Upper lobe of left lung (tissue), 4 donors: Measurements from ENCODE around the gene TAF11L5.
"Not testable (repeated sequence)": the region's sequence is repeated elsewhere in the genome, so short reads cannot be mapped to it uniquely, and the experiment has no call there.

ENCODE experiments used
- EP300 ChIP-seq, 4 donors: sonication (generic); formaldehyde crosslinking; IDR thresholded peaks; one replicate each; pipeline ENCODE4 v1.5.1; 2017; ENCODE audit warnings: antibody characterized with exemption in 4 of 4, control low read depth in 2 of 4
- POLR2A ChIP-seq, 4 donors: fragments of 450-650 bp; IDR thresholded peaks; one replicate each; pipeline ENCODE4 v1.5.1; 2016 to 2017; ENCODE audit warnings: antibody characterized with exemption in 4 of 4, mild to moderate bottlenecking in 2 of 4
- TF ChIP-seq, protein P1 (sequence below), 6 experiments: fragments of 450-650 bp in 4 of 6; fragments of 200-600 bp in 2 of 6; sonication (generic) in 2 of 6; IDR thresholded peaks; one replicate each; pipeline ENCODE4 v1.5.1; 2016 to 2019; ENCODE audit warnings: antibody characterized with exemption in 6 of 6

GRCh38 chr5:17491257-17491656 lies 33.8 kb upstream of the TAF11L5 start:
- TF ChIP-seq, protein P1, sequence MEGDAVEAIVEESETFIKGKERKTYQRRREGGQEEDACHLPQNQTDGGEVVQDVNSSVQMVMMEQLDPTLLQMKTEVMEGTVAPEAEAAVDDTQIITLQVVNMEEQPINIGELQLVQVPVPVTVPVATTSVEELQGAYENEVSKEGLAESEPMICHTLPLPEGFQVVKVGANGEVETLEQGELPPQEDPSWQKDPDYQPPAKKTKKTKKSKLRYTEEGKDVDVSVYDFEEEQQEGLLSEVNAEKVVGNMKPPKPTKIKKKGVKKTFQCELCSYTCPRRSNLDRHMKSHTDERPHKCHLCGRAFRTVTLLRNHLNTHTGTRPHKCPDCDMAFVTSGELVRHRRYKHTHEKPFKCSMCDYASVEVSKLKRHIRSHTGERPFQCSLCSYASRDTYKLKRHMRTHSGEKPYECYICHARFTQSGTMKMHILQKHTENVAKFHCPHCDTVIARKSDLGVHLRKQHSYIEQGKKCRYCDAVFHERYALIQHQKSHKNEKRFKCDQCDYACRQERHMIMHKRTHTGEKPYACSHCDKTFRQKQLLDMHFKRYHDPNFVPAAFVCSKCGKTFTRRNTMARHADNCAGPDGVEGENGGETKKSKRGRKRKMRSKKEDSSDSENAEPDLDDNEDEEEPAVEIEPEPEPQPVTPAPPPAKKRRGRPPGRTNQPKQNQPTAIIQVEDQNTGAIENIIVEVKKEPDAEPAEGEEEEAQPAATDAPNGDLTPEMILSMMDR (IDR thresholded peaks at IDR 0.05): not testable (repeated sequence)
- TF ChIP-seq POLR2A, EP300 (IDR thresholded peaks at IDR 0.05): not testable (repeated sequence)
